ENCODE results near the gene SAP130. TPM values are rescaled to one million over a fixed set of nuclear protein-coding genes. Genes with fewer than 3 reads are reported as not detected.

SAP130 gene
- total RNA-seq, 1 experiment from 2014 or later: 18.8 TPM

DNA sequence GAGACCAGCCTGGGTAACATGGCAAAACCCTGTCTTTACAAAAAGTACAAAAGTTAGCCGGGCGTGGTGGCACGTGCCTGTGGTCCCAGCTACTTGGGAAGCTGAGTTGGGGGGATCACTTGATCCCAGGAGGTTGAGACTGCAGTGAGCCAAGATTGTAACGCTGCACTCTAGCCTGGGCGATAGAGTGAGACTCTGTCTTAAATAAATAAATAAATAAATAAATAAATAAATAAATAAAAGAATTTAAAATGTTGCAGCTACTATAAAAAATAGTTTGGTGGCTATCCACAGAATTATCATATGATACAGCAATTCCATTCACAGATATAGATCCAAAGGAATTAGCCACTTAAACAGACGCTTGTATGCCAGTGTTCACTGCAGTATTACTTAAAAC, 92.5 kb downstream of the SAP130 start:
- TF ChIP-seq CTCF (IDR thresholded peaks at IDR 0.05; ENCODE audit: unreplicated experiment): no peak
- ChIA-PET POLR2A (interaction anchor here (1.7 kb wide), 1 partner anchor 76 kb away, joined by 4 read pairs; no protein-coding TSS in a partner anchor), CTCF (no interaction called here)
- Mint-ChIP-seq H3K9me3 (ENCODE audit: unreplicated experiment) (no peaks in the 10 kb centered on the region), H3K4me1 (ENCODE audit: insufficient read depth, unreplicated experiment) (peaks cover 4% of the 10 kb centered on the region), H3K4me3 (ENCODE audit: unreplicated experiment) (no peak overlapping the region), H3K27me3 (ENCODE audit: insufficient read depth, unreplicated experiment) (no peaks in the 10 kb centered on the region), H3K27ac (ENCODE audit: low read depth, unreplicated experiment) (no peak overlapping the region), H3K36me3 (ENCODE audit: insufficient read depth, unreplicated experiment) (peaks cover 2% of the 10 kb centered on the region)
- no peak for DNase-seq (ENCODE audit: unreplicated experiment)
- no TSS peak for BruUV-seq (replicated peaks)
- intact Hi-C loops (cut with micrococcal nuclease): no loop called here

DNA sequence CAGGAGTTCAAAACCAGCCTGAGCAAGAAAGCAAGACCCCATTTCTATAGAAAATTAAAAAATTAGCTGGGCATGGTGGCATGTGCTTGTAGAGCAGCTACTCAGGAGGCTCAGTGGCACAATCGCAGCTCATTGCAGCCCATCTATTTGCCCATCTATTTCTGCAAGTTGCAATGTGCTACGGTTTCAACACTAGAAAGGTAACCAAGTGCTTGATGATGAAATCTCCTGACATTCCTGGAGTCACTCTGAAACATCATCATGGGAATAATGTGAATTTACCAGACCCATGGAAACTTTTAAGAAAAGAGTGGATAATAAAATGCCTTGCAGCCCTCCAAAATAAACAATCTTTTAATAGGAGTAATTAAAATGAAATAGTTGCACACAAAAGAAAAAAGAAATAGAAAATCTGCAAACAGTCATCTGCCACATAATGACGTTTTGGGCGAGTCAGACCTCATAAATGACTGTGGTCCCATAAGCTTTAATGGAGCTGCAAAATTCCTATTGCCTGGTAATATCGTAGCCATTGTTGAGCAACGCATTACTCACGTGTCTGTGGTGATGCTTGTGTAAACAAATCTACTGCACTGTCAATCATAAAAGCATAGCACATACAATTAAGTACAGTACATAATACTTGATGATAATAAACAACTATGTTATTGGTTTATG, 95.5 kb downstream of the SAP130 start:
- Mint-ChIP-seq H3K27ac (ENCODE audit: low read depth, unreplicated experiment) (no peak overlapping the region), H3K4me1 (ENCODE audit: insufficient read depth, unreplicated experiment) (peaks cover 4% of the 10 kb centered on the region), H3K27me3 (ENCODE audit: insufficient read depth, unreplicated experiment) (no peaks in the 10 kb centered on the region), H3K4me3 (ENCODE audit: unreplicated experiment) (no peak overlapping the region), H3K9me3 (ENCODE audit: unreplicated experiment) (no peaks in the 10 kb centered on the region), H3K36me3 (ENCODE audit: insufficient read depth, unreplicated experiment) (no peaks in the 10 kb centered on the region)
- ChIA-PET CTCF (interaction anchor here (0.6 kb wide), 1 partner anchor 130 kb away, joined by 3 read pairs; no protein-coding TSS in a partner anchor), POLR2A (interaction anchor here (0.7 to 1.0 kb wide), 4 partner anchors 10 to 154 kb away, joined by 3 read pairs; no protein-coding TSS in a partner anchor)
- TF ChIP-seq CTCF (IDR thresholded peaks at IDR 0.05; ENCODE audit: unreplicated experiment): no peak
- intact Hi-C loops (cut with micrococcal nuclease): loop anchor here (5.0 kb wide), 1 partner anchor 45 kb away; the partner anchor contains the start of gene AMMECR1L
- DNase-seq (ENCODE audit: unreplicated experiment): peak; percentile 84
- BruUV-seq (replicated peaks): no TSS peak

DNA sequence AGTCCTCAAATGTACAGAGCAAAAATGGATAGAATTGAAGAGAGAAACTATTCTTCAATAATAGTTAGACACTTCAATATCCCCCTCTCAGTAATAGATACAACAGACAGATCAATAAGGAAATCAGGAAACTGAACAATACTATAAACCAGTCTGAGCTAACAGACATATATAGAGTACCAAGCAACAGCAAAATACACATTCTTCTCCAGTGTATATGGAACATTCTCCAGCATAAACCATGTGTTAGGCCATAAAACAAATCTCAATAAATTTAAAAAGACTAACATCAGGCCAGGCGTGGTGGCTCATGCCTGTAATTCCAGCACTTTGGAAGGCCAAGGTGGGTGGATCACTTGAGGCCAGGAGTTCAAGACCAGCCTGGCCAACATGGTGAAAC, 98.4 kb downstream of the SAP130 start:
- DNase-seq (ENCODE audit: unreplicated experiment): no peak
- CTCF ChIA-PET: interaction anchor here (0.6 kb wide), 1 partner anchor 90 kb away, joined by 4 read pairs; no protein-coding TSS in a partner anchor
- H3K4me3 Mint-ChIP-seq (ENCODE audit: unreplicated experiment): no peak overlapping the region
- H3K9me3 Mint-ChIP-seq (ENCODE audit: unreplicated experiment): no peaks in the 10 kb centered on the region
- POLR2A ChIA-PET: interaction anchor here (0.6 kb wide), 1 partner anchor 15 kb away, joined by 7 read pairs; no protein-coding TSS in a partner anchor
- no TSS peak for BruUV-seq (replicated peaks)
- no peaks in the 10 kb centered on the region for H3K36me3 Mint-ChIP-seq (ENCODE audit: insufficient read depth, unreplicated experiment)
- TF ChIP-seq CTCF (IDR thresholded peaks at IDR 0.05; ENCODE audit: unreplicated experiment): no peak
- H3K27ac Mint-ChIP-seq (ENCODE audit: low read depth, unreplicated experiment): no peak overlapping the region
- H3K27me3 Mint-ChIP-seq (ENCODE audit: insufficient read depth, unreplicated experiment): no peaks in the 10 kb centered on the region
- H3K4me1 Mint-ChIP-seq (ENCODE audit: insufficient read depth, unreplicated experiment): peaks cover 4% of the 10 kb centered on the region
- intact Hi-C loops (cut with micrococcal nuclease): no loop called here

- Mint-ChIP-seq H3K36me3 (ENCODE audit: insufficient read depth, unreplicated experiment) (no peaks in the 10 kb centered on the region), H3K27ac (ENCODE audit: low read depth, unreplicated experiment) (no peak overlapping the region), H3K4me1 (ENCODE audit: insufficient read depth, unreplicated experiment) (peaks cover 3% of the 10 kb centered on the region), H3K9me3 (ENCODE audit: unreplicated experiment) (no peaks in the 10 kb centered on the region), H3K27me3 (ENCODE audit: insufficient read depth, unreplicated experiment) (no peaks in the 10 kb centered on the region), H3K4me3 (ENCODE audit: unreplicated experiment) (no peak overlapping the region)
- intact Hi-C loops (cut with micrococcal nuclease): no loop called here
- no peak for TF ChIP-seq CTCF (IDR thresholded peaks at IDR 0.05; ENCODE audit: unreplicated experiment)
- CTCF ChIA-PET: no interaction called here
- POLR2A ChIA-PET: no interaction called here
- no peak for DNase-seq (ENCODE audit: unreplicated experiment)
- BruUV-seq (replicated peaks): no TSS peak
Observed at GRCh38 chr2:127927384-127927783, 100.5 kb downstream of the SAP130 start.

Data from MCF 10A (cell line).